ELR (cell line): ENCODE data around the gene SPAG17.
A peak's percentile ranks its signal among the peaks of the same experiment; 100 is the strongest.

Experiments used
- DNase-seq: peaks from one replicate; pipeline ENCODE4 v3.0.0-alpha.2; 2015; ENCODE audit warnings: low read depth

SPAG17 gene

DNA sequence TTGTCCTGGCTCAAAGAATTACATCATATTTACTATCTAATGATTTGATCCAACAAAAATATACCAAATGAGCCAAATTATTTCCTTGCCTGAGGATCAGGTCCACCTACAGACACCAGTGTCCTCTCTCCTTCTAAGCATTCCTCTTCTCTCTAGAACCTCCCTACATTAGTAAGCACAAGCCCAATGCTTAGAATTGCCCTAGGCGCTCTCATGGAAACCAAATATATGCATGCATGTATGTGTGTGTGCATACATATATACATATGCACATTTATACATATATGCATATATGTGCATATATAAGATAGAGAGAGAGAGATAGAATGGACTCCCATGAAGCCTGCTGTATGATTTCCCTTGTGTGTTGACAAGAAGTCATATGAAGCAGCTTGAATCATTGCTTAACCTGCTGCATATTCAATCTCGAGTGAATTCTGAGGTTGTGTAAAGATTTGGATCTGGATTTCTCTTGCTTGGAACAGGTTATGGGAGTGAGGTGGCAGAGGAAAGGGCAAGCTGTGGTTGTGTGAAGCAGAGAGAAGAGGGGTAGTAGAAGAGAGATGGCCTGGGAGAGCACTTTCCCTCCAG lies 66.1 kb downstream of the SPAG17 start:
- no peak for DNase-seq

DNA sequence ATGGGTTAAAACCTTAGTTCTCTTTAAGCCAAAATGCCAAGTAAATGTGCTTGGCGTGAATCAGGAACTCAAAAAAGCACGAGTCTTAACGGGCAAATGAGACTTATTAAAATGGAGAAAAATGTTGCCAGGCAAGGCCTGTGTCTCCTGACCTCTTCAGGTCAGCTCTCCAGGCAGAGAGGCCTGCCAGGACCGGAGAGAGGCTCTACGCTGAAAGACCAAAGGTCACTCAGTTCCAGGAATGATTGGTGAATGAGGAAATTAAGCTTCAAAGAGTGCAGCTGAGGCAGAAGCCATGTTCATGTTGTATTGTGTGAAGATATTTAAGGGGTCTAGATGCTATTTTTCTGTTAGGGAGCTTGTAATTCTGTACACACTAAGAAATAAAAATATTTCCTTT lies 66.6 kb downstream of the SPAG17 start:
- DNase-seq, result no peak

DNA sequence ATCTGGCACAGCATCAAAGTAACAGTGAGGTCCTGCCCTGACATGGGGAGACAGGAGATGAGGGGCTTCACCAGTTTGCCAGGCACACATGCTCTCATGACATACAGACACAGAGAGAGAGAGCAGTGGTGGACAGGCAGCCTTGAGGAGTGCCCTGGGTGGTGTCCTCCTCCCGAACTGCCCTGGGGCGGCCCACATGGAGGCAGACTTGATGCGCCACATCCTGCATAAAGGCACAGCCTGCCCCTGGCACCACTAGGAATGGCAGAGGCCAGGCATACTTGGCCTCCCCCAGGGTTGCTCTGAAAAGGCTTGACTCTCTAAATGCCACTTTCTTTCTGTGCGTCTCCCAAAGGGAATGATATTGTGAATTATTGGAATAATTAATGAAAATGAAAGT lies 67.5 kb downstream of the SPAG17 start:
- no peak for DNase-seq

DNA sequence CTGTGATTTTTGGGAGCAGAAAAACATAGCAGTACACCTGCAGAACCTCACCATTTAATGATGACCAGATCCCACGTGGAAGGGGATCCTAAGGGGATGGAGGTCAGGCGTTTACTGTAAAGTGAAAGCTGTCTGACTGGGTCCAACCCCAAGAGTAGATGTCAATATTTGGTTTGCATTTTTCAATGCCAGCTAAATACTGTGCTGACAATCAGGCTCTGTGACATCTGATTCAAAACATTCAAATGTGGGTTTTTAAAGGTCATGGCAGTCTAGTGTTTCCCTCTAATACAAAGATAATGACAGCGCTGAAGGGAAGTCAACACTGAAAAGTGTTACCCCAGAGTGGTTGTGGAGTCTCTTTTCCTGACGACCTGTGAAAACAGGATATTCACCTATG lies 68.1 kb downstream of the SPAG17 start:
- no peak for DNase-seq

DNA sequence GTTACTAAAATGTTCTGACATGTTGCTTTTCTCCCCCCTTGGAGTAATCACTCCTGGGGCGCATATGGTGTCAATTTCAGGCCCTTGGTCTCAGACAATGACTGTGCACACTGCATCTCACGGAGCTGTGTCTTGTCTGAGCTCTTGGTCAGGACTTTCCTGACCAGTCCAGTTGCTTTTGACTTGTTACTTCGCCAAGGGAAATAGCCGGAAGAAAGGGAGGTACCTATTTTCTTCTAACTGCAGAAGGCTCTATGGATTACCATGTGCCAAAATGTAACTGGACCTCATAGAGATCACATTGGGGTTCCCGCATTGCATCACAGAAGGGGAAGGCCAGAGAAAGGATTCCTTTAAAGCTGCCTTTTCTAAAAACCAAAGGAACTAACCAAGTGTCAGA lies 68.6 kb downstream of the SPAG17 start:
- no peak for DNase-seq

DNA sequence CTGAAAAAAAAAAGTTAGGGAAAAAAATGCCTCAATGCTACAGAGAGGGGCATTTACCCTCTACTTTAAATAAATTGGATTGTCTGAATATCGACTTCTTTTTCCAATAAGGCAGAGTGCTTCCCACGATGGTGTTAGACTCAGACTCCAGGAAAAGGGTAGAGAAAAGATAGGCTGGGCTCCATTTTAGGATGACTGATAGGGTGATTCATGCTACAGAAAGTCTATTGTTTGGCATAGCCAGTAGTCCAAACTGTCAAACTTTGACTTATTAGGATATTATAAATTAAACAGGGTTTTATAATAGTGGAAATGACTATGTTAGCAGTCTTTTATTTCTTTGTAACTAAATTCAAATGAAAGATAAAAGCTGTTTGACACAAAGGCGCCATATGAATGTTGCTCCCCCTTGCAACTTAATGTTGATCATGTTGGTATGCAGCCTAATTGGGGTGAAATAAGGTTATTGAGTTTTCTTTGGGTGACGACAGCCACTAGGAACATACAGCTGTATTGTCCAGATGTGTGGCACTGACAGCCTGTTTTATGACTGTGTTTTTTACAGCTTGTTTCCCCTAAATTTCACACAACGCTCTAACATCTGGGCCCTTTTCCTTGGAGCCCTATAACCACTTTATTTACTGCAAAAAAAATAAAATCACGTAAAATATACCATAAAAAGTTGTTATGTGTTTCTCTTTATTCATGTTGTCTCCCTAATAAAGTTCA lies 69.3 kb downstream of the SPAG17 start:
- DNase-seq, result peak; percentile 42

DNA sequence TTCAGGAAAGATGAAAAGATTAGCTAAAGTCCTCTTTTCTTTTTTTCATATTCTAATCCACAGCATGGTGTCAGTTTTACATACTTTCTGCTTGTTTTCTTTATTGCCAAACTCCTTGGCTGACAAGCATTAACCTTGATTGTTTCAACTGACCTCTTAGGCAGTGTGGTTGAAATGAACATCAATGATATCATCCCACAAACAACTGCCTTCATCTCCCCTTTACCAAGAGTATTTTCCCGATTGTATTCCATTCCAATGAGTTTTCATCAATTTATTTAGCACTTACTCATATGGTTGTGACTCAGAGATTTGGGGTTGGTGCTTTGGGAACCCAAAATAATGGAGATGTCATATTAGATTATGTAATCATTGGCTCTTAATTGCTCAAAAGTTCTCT lies 71.8 kb downstream of the SPAG17 start:
- DNase-seq, result peak; percentile 67

DNA sequence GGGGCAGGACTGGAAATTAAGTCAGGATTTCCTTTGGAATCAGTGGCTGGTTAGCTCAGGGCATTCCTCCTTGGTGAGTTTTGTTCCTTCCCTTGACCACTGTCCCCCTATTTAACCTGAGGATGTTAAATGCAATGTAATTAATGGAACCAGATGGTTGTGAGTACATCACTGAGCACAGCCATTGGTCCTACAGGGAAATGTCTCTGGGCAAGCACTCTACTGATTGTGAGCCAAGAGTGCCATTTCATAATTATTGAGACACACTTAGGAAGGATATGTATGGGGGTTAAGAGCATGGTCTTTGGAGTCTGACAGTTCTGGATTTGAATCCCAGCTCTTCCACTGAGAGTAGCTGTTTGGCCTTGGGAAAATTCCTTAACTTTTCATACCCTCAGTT lies 74.4 kb downstream of the SPAG17 start:
- DNase-seq, result no peak

DNA sequence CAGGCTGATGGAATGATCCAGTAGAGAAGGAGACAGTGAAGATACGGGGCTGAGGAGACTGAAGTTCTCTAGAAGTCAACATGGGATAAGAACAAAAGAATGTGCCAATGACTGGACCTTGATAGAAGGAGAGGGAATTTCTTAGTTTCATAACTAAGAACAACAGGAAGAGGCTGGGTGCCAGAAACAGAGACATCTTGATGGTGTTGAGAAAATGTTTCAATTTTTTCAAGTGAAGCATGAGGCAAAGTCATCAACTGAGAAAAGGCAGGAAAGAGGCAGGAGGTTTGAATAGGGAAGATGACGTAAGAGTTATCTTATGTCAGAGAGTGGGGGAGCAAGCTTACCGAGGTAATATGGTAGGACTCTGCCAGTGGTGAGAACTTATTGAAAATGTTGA lies 80.1 kb downstream of the SPAG17 start:
- DNase-seq, result no peak

DNA sequence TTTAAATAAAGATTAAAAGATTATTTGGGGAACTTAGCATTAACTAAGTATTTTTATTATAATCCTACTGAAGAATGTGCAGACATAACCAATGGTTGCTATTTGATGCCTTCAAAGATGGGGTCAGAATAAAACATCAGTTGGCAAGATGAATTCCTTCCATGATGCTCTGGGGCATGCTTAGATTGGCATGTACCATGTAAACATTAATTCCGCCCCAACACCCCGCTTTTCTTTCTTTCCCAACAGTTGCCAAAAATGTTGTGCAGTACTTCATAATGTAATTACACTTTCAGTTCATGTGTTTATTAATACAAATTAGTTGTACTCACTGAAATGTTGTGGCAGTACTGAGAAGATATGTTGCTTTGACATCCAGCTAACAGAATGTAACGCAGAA lies 82.6 kb downstream of the SPAG17 start:
- DNase-seq, result no peak

DNA sequence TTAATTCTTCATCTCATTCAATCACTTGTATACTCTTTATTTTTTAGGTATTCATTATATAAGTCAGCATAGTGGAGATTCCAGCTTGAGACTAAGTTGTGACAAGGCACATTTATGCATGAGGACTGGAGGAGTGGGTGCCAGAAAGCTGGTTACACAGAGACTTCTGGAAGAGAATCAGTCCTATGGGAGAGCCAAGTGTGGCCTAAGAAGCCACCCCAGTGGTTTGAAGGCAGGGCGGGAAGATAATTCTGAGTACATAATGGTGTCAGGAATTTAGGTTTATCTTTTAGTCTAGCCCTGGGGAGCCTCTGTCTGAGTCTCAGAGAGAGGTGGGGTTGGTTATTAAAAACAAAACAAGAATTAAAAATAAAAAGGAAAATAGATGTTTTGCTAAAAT lies 83.0 kb downstream of the SPAG17 start:
- no peak for DNase-seq

DNA sequence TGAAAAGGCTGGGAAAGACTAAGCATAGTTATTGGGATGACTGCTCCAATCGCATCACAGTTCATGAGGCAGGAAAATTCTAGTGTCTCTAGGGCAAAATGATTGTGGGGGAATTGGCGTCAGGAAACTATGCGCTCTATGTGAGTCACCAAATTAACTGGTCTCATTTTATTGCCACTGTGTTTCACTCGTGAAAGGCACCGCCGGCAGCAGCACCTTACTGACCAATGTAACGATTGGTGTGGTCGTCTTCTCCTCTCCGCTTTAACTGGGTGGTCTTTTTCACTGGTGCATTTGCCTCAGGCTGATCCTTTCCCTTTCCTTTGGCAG lies 83.5 kb downstream of the SPAG17 start:
- peak; percentile 54 for DNase-seq

DNA sequence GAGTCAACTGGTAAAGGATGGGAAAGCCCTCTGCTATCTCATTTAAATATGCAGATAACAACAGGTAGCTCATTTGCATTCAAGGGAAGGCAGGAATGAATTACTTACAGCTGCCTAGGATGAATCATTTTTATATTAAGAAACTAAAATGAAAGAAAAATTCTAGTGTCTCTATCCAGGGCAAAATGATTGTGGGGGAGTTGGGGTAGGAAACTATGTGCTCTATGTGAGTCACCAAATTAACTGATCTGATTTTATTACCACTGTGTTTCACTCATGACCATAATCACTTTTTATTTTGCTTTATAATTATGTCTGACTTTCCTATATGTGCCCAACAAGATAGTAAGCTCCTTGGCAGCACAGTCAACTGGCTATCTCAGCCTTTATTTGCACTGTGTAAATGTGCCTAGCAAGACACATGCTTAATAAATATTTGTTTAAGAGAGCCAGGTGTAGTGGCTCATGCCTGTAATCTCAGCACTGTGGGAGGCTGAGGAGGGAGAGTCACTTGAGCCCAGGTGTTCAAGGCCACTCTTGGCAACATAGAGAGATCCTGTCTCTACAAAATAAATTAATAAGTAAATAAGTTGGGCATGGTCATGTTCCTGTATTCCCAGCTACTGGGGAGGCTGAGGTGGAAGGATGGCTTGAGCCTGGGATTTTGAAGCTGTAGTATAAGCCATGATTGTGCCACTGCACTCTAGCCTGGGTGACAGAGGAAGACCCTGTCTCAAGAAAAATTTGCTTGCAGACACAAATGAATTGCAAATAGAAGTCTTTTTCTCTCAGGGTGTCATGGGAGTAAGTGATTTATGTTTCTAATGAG lies 84.1 kb downstream of the SPAG17 start:
- no peak for DNase-seq

DNA sequence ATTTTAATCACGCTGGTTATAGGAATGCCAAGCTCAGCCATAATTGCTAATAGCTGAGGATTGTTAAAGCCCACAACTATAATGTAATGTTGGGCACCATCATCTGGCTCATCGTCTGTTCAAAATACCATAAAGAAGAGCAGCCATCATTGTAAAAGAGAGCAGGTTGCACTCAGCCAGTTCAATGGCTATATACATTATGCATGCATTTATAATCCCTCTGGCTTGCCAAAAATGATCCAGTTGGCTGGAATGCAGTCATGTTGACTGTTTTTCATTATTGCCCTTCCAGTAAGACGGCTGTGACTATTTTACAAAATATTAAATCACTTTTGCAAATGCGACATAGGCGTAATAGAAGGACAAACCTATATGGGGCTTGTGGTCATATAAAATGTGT lies 85.3 kb downstream of the SPAG17 start:
- no peak for DNase-seq

DNA sequence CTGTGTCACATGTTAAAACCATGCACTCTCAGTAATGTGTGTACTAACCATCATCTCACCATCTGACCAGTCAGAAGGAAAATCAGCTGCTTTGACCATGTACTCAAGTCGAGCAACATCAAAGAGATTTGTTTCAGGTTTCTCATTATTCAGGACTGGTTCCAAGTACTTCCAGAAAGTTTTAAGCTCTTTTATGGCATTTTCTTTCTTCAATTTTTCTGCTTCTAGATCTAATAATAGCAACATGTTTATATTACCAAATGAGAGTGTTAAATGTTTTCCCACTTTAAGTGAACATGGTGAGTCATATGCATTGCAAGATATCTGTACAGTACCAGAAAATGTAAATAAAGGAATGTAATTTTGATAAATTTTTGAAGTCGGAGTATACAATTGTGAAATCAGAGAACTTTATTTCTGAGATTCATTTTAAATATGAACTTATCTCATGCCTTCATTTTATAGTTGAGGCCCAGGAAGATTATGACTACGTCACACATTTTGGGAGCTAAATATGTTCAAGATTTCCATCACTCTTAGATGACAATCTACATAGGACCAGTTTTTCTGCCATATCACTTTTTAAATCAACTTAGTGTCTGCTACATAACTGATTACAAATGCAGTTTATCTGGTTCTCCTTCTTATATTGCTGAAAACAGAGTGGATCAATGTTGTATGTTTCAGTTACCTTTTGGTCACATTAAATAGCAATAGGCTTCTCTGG lies 87.2 kb downstream of the SPAG17 start:
- DNase-seq, result no peak

DNA sequence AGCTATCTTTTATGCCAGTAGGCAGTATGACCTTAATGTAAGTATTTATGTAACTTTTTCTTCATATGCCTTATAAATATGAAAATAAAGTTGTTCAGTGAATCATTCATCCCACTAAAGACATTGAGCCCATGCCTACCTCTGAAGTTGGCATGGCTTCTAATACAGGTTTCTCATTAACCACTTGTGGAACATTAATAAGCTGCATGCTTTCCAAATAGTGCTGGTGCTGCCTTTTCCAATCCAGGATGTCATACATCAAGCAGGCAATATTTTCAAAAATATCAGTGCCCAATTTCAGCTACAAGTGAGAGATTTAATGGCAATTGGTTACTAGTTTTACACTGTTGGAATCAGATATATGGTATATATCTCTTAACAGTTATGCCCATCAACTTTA lies 92.0 kb downstream of the SPAG17 start:
- no peak for DNase-seq

DNA sequence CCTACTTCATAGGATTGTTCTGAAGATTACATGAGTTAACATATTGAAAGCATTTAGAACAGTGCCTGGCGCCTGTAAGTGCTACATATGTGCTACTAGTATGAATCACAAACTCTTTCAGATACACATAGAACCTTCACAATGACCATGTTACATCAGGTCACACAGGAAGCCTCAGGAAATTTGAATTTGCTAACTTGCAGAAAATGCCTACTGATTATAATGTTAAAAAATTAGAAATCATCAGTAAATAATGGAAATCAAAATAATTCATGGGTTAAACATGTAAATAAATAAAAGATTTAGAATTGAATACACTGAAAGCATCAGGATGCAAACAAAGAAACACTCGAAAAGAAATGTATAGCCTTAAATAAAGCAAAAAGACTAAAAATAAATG lies 94.9 kb downstream of the SPAG17 start:
- DNase-seq, result no peak

DNA sequence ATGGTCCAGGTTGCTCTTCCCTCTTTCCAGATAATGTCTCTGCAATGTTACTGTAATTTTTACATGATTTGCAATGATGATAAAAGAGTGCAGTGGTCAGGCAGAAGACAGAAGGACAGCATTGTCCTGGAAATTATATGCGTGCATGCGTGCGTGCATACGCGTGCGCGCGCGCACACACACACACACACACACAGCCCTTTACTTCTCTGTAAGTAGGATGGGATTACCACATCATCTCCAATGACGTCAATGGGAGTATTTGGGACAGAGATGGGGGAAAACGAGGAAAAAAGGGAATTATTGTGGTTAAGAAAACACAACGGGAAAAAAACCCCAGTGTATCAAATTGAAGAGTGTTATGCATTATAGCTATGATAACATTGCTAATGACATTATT lies 99.7 kb downstream of the SPAG17 start:
- no peak for DNase-seq

DNA sequence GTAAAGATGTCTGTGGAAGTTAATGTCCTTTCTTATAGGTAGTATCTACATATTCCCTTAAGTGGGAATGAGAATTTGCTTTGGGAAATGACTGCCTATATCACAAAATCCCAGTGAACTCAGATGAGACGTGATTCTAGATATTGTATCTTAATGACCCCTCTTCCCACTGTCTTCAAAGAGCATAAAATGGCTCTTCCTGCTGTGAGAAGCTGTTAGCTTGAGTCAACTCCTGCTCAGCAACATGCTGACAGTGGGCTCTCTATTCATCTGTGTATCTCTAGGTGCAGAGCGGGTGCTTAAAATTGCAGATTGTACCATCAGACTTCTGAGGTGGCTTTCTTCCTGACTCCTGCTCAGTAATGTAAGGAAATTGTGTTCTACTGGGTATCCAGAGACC lies 100.6 kb downstream of the SPAG17 start:
- no peak for DNase-seq

DNA sequence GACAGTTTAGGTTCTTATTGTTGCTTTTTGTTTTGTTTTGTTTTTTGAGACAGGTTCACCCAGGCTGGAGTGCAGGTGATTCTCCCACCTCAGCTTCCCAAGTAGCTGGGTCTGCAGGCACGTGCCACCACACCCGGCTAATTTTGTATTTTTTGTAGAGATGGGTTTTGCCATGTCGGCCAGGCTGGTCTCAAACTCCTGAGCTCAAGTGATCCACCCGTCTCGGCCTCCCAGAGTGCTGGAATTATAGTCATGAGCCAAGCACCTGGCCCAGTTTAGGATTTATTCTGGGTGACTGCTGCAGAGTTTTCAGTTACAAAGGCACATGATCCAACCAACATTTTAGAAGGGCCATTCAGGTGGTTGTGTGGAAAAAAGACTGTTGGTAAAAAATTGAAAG lies 102.0 kb downstream of the SPAG17 start:
- DNase-seq, result no peak

DNA sequence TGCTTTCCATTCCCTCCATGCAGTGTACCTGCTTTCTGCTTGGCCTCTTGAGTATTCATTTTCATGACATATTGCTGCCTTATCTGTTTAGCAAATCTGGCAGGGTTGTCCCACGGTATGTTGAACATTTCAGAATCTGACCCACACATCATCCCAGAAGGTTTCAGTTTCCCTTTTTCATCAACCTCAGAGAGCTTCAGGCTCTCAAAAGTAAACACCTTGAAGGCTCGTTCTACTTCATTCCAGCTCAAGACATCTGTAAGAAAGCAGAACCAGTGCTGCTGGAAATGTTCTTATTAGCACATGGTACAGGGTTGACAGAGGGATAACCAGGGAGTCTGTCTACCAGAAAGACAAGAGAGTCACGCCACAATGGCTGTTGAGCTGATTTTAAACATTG lies 103.6 kb downstream of the SPAG17 start:
- DNase-seq, result peak; percentile 20

DNA sequence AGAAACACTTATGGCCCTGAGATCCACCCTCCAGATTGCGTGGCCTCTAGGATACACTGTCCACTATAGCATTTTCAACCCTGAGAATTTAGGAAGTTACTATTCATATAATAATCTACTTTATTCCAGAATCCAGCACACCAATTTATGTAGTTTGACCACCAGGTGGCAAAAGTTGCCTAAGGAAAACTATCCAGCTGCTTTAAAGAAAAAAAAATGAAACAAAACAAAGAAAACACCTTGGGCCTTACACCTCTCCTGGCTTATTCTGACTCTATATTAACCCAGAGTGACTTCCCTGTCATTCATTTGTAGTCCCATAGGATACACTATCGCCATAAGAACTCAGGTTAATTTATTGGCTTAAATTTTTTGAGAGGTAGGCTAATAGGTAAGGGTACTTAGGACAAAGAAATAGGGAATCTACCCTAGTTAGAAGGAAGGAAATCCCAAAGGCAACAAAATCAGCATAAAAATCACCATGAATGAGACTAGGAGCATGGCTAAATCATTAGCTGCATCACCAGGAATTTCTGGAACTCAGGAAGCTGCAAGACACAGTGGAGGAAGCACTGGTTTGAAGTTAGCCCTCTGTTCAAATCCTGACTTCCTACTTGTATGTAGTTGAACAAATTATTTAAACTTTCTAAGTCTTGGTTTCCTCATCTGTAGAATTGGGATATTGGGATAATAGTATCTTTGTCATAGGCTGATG lies 107.5 kb downstream of the SPAG17 start:
- peak; percentile 56 for DNase-seq
